SK-N-SH (cell line): ENCODE results near the gene MEGF6. TPM values are rescaled to one million over a fixed set of nuclear protein-coding genes. Genes with fewer than 3 reads are reported as not detected.

Source experiments
- CTCF ChIA-PET: fragments of 300-600, 350-600 bp; formaldehyde crosslinking; extraction: SDS; loops from one replicate; lab custom pipeline; 2021; lab: Yijun Ruan, JAX
- POLR2A ChIA-PET: fragments of 350-600 bp; sonication (Branson Sonifier 250); formaldehyde crosslinking; extraction: SDS; loops from one replicate; lab custom pipeline; 2020; ENCODE audit warnings: antibody characterized with exemption, inconsistent platforms; lab: Yijun Ruan, JAX
- DNase-seq: peaks from one replicate; pipeline ENCODE4 v3.0.0; 2012
- H2AFZ ChIP-seq: fragments of 200-600 bp; sonication (generic); 2 replicates; pipeline ENCODE4 v1.8.1; 2016; ENCODE audit warnings: antibody characterized with exemption, mild to moderate bottlenecking, low read depth
- H3F3A ChIP-seq: fragments of 200-600 bp; sonication (generic); replicated peaks from 2 replicates; pipeline ENCODE3; 2016; ENCODE audit warnings: antibody characterized with exemption, mild to moderate bottlenecking; ENCODE audit not compliant: insufficient read depth
- H3K27ac ChIP-seq, 2 experiments: fragments of 200-500 bp in 1 of 2; fragments of 200-600 bp in 1 of 2; sonication (Bioruptor generic) in 1 of 2; sonication (generic), shearing (Covaris generic) in 1 of 2; 2 replicates each; pipeline versions ENCODE4 v1.5.1 to v1.6.1; 2014 to 2016; ENCODE audit warnings: low read depth in 2 of 2, inconsistent platforms in 1 of 2, low read length in 1 of 2, mild to moderate bottlenecking in 1 of 2, mixed read lengths in 1 of 2
- H3K27me3 ChIP-seq: fragments of 200-600 bp; sonication (generic), shearing (Covaris generic); 2 replicates; pipeline ENCODE4 v1.6.1; 2016; ENCODE audit warnings: mixed run types; ENCODE audit not compliant: insufficient read depth
- H3K36me3 ChIP-seq, 2 experiments: fragments of 200-500 bp in 1 of 2; fragments of 200-600 bp in 1 of 2; sonication (Bioruptor generic) in 1 of 2; sonication (generic) in 1 of 2; replicated peaks in 1 of 2; 2 replicates each; pipeline versions ENCODE3 to v1.5.1; 2014 to 2016; ENCODE audit warnings: low read length in 1 of 2, mild to moderate bottlenecking in 1 of 2; ENCODE audit not compliant: insufficient read depth in 2 of 2, control insufficient read depth in 1 of 2
- H3K4me1 ChIP-seq, 2 experiments: fragments of 200-500 bp in 1 of 2; fragments of 200-600 bp in 1 of 2; sonication (Bioruptor generic) in 1 of 2; sonication (generic), shearing (Covaris generic) in 1 of 2; 2 replicates each; pipeline versions ENCODE4 v1.5.1 to v1.6.1; 2014 to 2016; ENCODE audit warnings: low read depth in 1 of 2, low read length in 1 of 2, mixed run types in 1 of 2; ENCODE audit not compliant: insufficient read depth in 2 of 2, control insufficient read depth in 1 of 2
- H3K4me2 ChIP-seq: fragments of 200-600 bp; sonication (generic), shearing (Covaris generic); 2 replicates; pipeline ENCODE4 v1.6.1; 2017; ENCODE audit warnings: mixed run types
- H3K4me3 ChIP-seq, 2 experiments: fragments of 200-500 bp in 1 of 2; fragments of 200-600 bp in 1 of 2; sonication (Bioruptor generic) in 1 of 2; sonication (generic), shearing (Covaris generic) in 1 of 2; 2 replicates each; pipeline versions ENCODE4 v1.5.1 to v1.8.1; 2014 to 2016; ENCODE audit warnings: low read depth in 2 of 2, inconsistent platforms in 1 of 2, low read length in 1 of 2, mild to moderate bottlenecking in 1 of 2, mixed read lengths in 1 of 2, moderate library complexity in 1 of 2
- H3K79me2 ChIP-seq: fragments of 200-600 bp; sonication (generic); 2 replicates; pipeline ENCODE4 v1.8.1; 2017; ENCODE audit warnings: mild to moderate bottlenecking; ENCODE audit not compliant: insufficient read depth
- H3K9ac ChIP-seq: fragments of 200-600 bp; sonication (generic); 2 replicates; pipeline ENCODE4 v1.6.1; 2017; ENCODE audit warnings: mixed run types
- H3K9me2 ChIP-seq: fragments of 200-600 bp; sonication (generic); 2 replicates; pipeline ENCODE4 v1.6.1; 2017; ENCODE audit warnings: mixed run types
- H3K9me3 ChIP-seq: fragments of 200-600 bp; sonication (generic); 2 replicates; pipeline ENCODE4 v1.6.1; 2017; ENCODE audit warnings: mixed run types, mild to moderate bottlenecking, moderate library complexity
- H4K20me1 ChIP-seq: fragments of 200-600 bp; sonication (generic); 2 replicates; pipeline ENCODE4 v1.6.1; 2017; ENCODE audit warnings: mild to moderate bottlenecking, mixed run types; ENCODE audit not compliant: insufficient read depth
- EP300 ChIP-seq, 2 experiments: IDR thresholded peaks; 2 replicates each; pipeline versions ENCODE4 v1.4.0 to v1.6.1; 2012; ENCODE audit warnings: borderline replicate concordance in 1 of 2, low read depth in 1 of 2, low read length in 1 of 2
- GABPA ChIP-seq: IDR thresholded peaks from 2 replicates; pipeline ENCODE4 v1.4.0; 2012; ENCODE audit warnings: low read depth, mild to moderate bottlenecking
- GATA2 ChIP-seq: sonication (generic); formaldehyde crosslinking; IDR thresholded peaks from 2 replicates; pipeline ENCODE4 v1.5.0; 2020; ENCODE audit warnings: mild to moderate bottlenecking, missing genetic modification reagents
- JUND ChIP-seq: IDR thresholded peaks from 2 replicates; pipeline ENCODE4 v1.4.0; 2012
- MAX ChIP-seq: IDR thresholded peaks from 2 replicates; pipeline ENCODE4 v1.4.0; 2012; ENCODE audit warnings: low read depth
- MEF2A ChIP-seq: IDR thresholded peaks from 2 replicates; pipeline ENCODE4 v1.4.0; 2012; ENCODE audit warnings: low read depth, borderline replicate concordance
- MXI1 ChIP-seq: IDR thresholded peaks from 2 replicates; pipeline ENCODE4 v1.6.1; 2012; ENCODE audit warnings: mild to moderate bottlenecking, low read depth, low read length, improper control_type of control experiment
- NFIC ChIP-seq: IDR thresholded peaks from 2 replicates; pipeline ENCODE4 v1.4.0; 2012; ENCODE audit warnings: borderline replicate concordance
- NRF1 ChIP-seq: IDR thresholded peaks from 2 replicates; pipeline ENCODE4 v1.6.1; 2012; ENCODE audit warnings: low read depth, mild to moderate bottlenecking, low read length
- PBX3 ChIP-seq: IDR thresholded peaks from 2 replicates; pipeline ENCODE4; 2012
- POLR2AphosphoS5 ChIP-seq: IDR thresholded peaks from 2 replicates; pipeline ENCODE4 v1.6.1; 2012; ENCODE audit warnings: low read depth, low read length
- RAD21 ChIP-seq: IDR thresholded peaks from 2 replicates; pipeline ENCODE4 v1.6.1; 2012; ENCODE audit warnings: mild to moderate bottlenecking, low read length
- RCOR1 ChIP-seq: fragments of 150-350 bp; IDR thresholded peaks from 2 replicates; pipeline ENCODE4 v1.6.1; 2017; ENCODE audit warnings: antibody characterized with exemption, low read length
- REST ChIP-seq: IDR thresholded peaks from 2 replicates; pipeline ENCODE4 v1.6.1; 2012; ENCODE audit warnings: mild to moderate bottlenecking, low read depth, low read length, moderate library complexity
- RFX5 ChIP-seq: IDR thresholded peaks from 2 replicates; pipeline ENCODE4 v1.6.1; 2012; ENCODE audit warnings: mild to moderate bottlenecking, improper control_type of control experiment, low read length
- SMC3 ChIP-seq: IDR thresholded peaks from 2 replicates; pipeline ENCODE4 v1.6.1; 2012; ENCODE audit warnings: low read depth, low read length, improper control_type of control experiment
- TCF12 ChIP-seq: IDR thresholded peaks from 2 replicates; pipeline ENCODE4 v1.4.0; 2012
- USF2 ChIP-seq: fragments of 150-350 bp; IDR thresholded peaks from 2 replicates; pipeline ENCODE4 v1.6.1; 2017; ENCODE audit warnings: antibody characterized with exemption, low read length, low read depth, borderline replicate concordance
- YY1 ChIP-seq: IDR thresholded peaks from 2 replicates; pipeline ENCODE4 v1.4.0; 2012; ENCODE audit warnings: low read depth, mild to moderate bottlenecking
- WGBS: methylation state at CpG from one replicate; pipeline ENCODE4 v1.1.6; 2017; ENCODE audit warnings: low lambda C conversion rate; 5-methylcytosine and 5-hydroxymethylcytosine counted together
- polyA plus RNA-seq, 3 experiments: library from polyadenylated mRNA; depleted of rRNA; stranded (reverse); fragments of >200 nt; gene quantifications; 2 replicates each; pipeline ENCODE4 v1.2.3, GENCODE V29; 2012

MEGF6 gene
- polyA plus RNA-seq, 1 of the 3 experiments (the other 2 are of a cell fraction), result 7.6 TPM

- Histone ChIP-seq H3K27ac (no peak overlapping the region), H3K36me3 (no peaks in the 10 kb centered on the region), H3K79me2 (no peaks in the 10 kb centered on the region), H3K9me2 (no peaks in the 10 kb centered on the region), H3K9ac (no peak overlapping the region), H2AFZ (no peak overlapping the region), H3K4me3 (no peak overlapping the region), H3F3A (no peaks in the 10 kb centered on the region), H3K27me3 (no peaks in the 10 kb centered on the region), H3K4me2 (no peak overlapping the region), H3K9me3 (no peaks in the 10 kb centered on the region), H4K20me1 (no peaks in the 10 kb centered on the region), H3K4me1 (peaks cover 4 to 23% of the 10 kb centered on the region in 2 experiments; a peak in 1 of 4 replicates)
- CTCF ChIA-PET, result interaction anchor here (0.7 to 3.7 kb wide), 6 partner anchors 19 to 121 kb away, joined by 3 to 21 read pairs (median 3); no protein-coding TSS in a partner anchor
- POLR2A ChIA-PET, result no interaction called here
- TF ChIP-seq EP300 (IDR thresholded peaks at IDR 0.05; ENCODE audit: borderline replicate concordance in 1 of 2, low read depth in 1 of 2, low read length in 1 of 2), result no peak
- WGBS, result no CpG with 5 or more reads among the region's 8 CpGs
- no peak for DNase-seq
These were observed 112.3 kb downstream of the MEGF6 start for GRCh38 chr1:3498986-3499385.

GRCh38 chr1:3498246-3498930, 112.9 kb downstream of the MEGF6 start:
- peaks cover 4 to 17% of the 10 kb centered on the region in 2 experiments; a peak in 1 of 4 replicates for H3K4me1 ChIP-seq
- TF ChIP-seq YY1 (no peak), MAX (no peak), REST (no peak), SMC3 (no peak), PBX3 (no peak), GABPA (no peak), NRF1 (no peak), MEF2A (no peak), RAD21 (no peak), GATA2 (CRISPR knock-in tag) (no peak), RCOR1 (no peak), MXI1 (no peak), USF2 (no peak), JUND (no peak), POLR2AphosphoS5 (no peak), NFIC (no peak), RFX5 (no peak), TCF12 (no peak)
- no peak for DNase-seq
- no peaks in the 10 kb centered on the region for H3K9me2 ChIP-seq
- no peak overlapping the region for H2AFZ ChIP-seq
- H3K9ac ChIP-seq, result no peak overlapping the region
- no peak overlapping the region for H3K27ac ChIP-seq
- no peaks in the 10 kb centered on the region for H3F3A ChIP-seq
- no peaks in the 10 kb centered on the region for H4K20me1 ChIP-seq
- no peak overlapping the region for H3K4me3 ChIP-seq
- ChIA-PET CTCF (interaction anchor here (0.7 to 4.9 kb wide), 6 partner anchors 45 to 123 kb away, joined by 3 to 28 read pairs (median 9); no protein-coding TSS in a partner anchor), POLR2A (no interaction called here)
- WGBS, result no CpG with 5 or more reads among the region's 26 CpGs
- no peaks in the 10 kb centered on the region for H3K79me2 ChIP-seq
- no peaks in the 10 kb centered on the region for H3K27me3 ChIP-seq
- H3K4me2 ChIP-seq, result no peak overlapping the region
- H3K36me3 ChIP-seq, result no peaks in the 10 kb centered on the region
- H3K9me3 ChIP-seq, result no peaks in the 10 kb centered on the region
